ENCODE results near the gene CRISPLD2. TPM values are rescaled to one million over a fixed set of nuclear protein-coding genes. Genes with fewer than 3 reads are reported as not detected.

The CRISPLD2 gene
- total RNA-seq, 1 experiment from 2014 or later, result 0.28 TPM

DNA sequence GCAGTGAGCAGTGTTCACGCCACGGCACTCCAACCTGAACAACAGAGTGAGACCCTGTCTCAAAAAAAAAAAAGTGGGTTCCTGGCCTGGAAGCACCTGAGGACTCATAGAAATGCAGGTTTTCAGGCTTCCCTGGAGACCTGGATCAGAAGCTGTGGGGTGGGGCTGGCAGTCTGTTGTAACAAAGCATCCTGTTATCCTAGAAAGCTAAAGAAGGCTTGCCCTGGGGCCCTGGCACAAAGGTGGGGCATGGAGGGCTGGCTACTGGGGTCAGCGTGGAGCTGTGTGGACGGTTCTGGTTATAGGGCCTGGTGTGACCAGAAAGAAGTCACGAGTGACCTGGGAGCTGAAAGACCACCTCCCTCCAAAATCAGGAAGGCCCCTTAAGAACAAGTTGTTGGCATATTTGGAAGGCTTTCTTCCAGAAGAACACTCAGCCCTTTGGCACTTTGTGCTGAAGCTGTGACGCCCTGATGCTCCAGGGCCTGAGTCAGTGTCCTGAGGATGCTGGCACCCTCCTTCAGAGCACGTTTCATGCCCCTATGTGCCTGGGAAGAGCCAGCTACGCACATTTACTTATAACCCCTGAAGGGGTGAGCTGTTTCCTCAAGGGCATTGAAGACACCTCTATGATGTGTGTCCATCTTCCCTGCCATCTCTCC is 6.2 kb downstream of the CRISPLD2 start:
- CTCF ChIA-PET, result interaction anchor here (0.7 kb wide), 1 partner anchor 145 kb away, joined by 5 read pairs; no protein-coding TSS in a partner anchor
- no peak for DNase-seq (ENCODE audit: unreplicated experiment)
- Mint-ChIP-seq H3K27me3 (ENCODE audit: insufficient read depth, unreplicated experiment) (peaks cover 14% of the 10 kb centered on the region), H3K4me3 (ENCODE audit: unreplicated experiment) (no peak overlapping the region), H3K9me3 (ENCODE audit: unreplicated experiment) (no peaks in the 10 kb centered on the region), H3K36me3 (ENCODE audit: insufficient read depth, unreplicated experiment) (no peaks in the 10 kb centered on the region), H3K27ac (ENCODE audit: low read depth, unreplicated experiment) (no peak overlapping the region), H3K4me1 (ENCODE audit: insufficient read depth, unreplicated experiment) (no peaks in the 10 kb centered on the region)
- intact Hi-C loops (cut with micrococcal nuclease), result no loop called here
- no TSS peak for BruUV-seq (replicated peaks)
- POLR2A ChIA-PET, result interaction anchor here (0.6 to 1.9 kb wide), 2 partner anchors 10 to 58 kb away, joined by 4 to 8 read pairs; no protein-coding TSS in a partner anchor
- TF ChIP-seq, protein P1, sequence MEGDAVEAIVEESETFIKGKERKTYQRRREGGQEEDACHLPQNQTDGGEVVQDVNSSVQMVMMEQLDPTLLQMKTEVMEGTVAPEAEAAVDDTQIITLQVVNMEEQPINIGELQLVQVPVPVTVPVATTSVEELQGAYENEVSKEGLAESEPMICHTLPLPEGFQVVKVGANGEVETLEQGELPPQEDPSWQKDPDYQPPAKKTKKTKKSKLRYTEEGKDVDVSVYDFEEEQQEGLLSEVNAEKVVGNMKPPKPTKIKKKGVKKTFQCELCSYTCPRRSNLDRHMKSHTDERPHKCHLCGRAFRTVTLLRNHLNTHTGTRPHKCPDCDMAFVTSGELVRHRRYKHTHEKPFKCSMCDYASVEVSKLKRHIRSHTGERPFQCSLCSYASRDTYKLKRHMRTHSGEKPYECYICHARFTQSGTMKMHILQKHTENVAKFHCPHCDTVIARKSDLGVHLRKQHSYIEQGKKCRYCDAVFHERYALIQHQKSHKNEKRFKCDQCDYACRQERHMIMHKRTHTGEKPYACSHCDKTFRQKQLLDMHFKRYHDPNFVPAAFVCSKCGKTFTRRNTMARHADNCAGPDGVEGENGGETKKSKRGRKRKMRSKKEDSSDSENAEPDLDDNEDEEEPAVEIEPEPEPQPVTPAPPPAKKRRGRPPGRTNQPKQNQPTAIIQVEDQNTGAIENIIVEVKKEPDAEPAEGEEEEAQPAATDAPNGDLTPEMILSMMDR (IDR thresholded peaks at IDR 0.05; ENCODE audit: unreplicated experiment), result no peak

DNA sequence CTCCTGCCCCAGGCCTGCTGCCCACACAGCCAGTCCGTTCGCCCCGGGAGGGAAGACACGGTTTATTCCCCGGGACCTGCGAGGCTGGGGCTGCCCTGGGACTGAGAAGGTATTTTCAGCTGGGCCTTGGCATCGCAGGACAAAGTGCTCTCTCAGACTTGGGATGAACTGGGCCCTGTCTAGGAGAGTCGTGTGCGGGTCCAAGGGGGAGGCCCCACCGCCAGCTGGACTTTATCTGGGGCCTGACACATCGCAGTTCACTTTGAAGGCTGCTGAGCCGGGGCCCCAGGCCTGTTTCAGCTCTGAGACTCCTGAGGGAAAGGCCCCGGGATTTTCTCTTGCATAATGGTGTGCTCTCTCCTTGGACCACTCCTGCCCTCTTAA is 6.8 kb downstream of the CRISPLD2 start:
- H3K4me1 Mint-ChIP-seq (ENCODE audit: insufficient read depth, unreplicated experiment), result no peaks in the 10 kb centered on the region
- H3K4me3 Mint-ChIP-seq (ENCODE audit: unreplicated experiment), result no peak overlapping the region
- intact Hi-C loops (cut with micrococcal nuclease), result no loop called here
- H3K9me3 Mint-ChIP-seq (ENCODE audit: unreplicated experiment), result no peaks in the 10 kb centered on the region
- no peaks in the 10 kb centered on the region for H3K36me3 Mint-ChIP-seq (ENCODE audit: insufficient read depth, unreplicated experiment)
- no TSS peak for BruUV-seq (replicated peaks)
- DNase-seq (ENCODE audit: unreplicated experiment), result no peak
- ChIA-PET CTCF (interaction anchor here (0.7 kb wide), 1 partner anchor 145 kb away, joined by 5 read pairs; no protein-coding TSS in a partner anchor), POLR2A (interaction anchor here (1.9 kb wide), 1 partner anchor 9 kb away, joined by 8 read pairs; no protein-coding TSS in a partner anchor)
- H3K27ac Mint-ChIP-seq (ENCODE audit: low read depth, unreplicated experiment), result no peak overlapping the region
- peaks cover 9% of the 10 kb centered on the region for H3K27me3 Mint-ChIP-seq (ENCODE audit: insufficient read depth, unreplicated experiment)
- TF ChIP-seq, protein P1 (IDR thresholded peaks at IDR 0.05; ENCODE audit: unreplicated experiment), result no peak

DNA sequence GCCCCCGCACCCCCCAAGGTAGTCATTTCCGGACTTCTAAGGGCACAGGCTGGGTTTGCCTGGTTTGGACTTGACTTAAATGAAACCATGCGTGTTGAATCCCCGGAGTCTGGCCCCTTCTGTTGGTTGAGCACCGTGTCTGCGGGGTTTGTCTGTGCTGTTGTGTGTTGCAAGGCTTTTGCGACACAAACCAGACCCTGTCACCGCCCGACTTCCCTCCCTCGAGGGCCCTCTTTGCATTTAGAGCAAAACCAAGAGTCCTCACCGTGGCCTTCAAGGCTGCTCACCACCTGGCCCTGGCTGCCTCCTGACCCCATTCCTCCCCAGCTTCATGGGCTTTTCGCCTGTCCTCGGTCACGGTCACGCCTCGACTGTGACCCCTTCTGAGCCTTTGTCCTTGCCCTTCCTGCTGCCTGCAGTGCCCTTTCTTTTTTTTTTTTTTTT is 7.4 kb downstream of the CRISPLD2 start:
- Mint-ChIP-seq H3K36me3 (ENCODE audit: insufficient read depth, unreplicated experiment) (no peaks in the 10 kb centered on the region), H3K4me1 (ENCODE audit: insufficient read depth, unreplicated experiment) (peaks cover 1% of the 10 kb centered on the region), H3K27me3 (ENCODE audit: insufficient read depth, unreplicated experiment) (peaks cover 3% of the 10 kb centered on the region), H3K27ac (ENCODE audit: low read depth, unreplicated experiment) (no peak overlapping the region), H3K4me3 (ENCODE audit: unreplicated experiment) (no peak overlapping the region), H3K9me3 (ENCODE audit: unreplicated experiment) (no peaks in the 10 kb centered on the region)
- BruUV-seq (replicated peaks), result no TSS peak
- ChIA-PET CTCF (no interaction called here), POLR2A (no interaction called here)
- intact Hi-C loops (cut with micrococcal nuclease), result no loop called here
- TF ChIP-seq, protein P1 (IDR thresholded peaks at IDR 0.05; ENCODE audit: unreplicated experiment), result no peak
- DNase-seq (ENCODE audit: unreplicated experiment), result no peak

GRCh38 chr16:84827897-84828296 is 8.1 kb downstream of the CRISPLD2 start:
- Mint-ChIP-seq H3K9me3 (ENCODE audit: unreplicated experiment) (no peaks in the 10 kb centered on the region), H3K36me3 (ENCODE audit: insufficient read depth, unreplicated experiment) (no peaks in the 10 kb centered on the region), H3K4me1 (ENCODE audit: insufficient read depth, unreplicated experiment) (peaks cover 6% of the 10 kb centered on the region), H3K27me3 (ENCODE audit: insufficient read depth, unreplicated experiment) (no peaks in the 10 kb centered on the region), H3K27ac (ENCODE audit: low read depth, unreplicated experiment) (no peak overlapping the region), H3K4me3 (ENCODE audit: unreplicated experiment) (no peak overlapping the region)
- TF ChIP-seq, protein P1 (IDR thresholded peaks at IDR 0.05; ENCODE audit: unreplicated experiment), result no peak
- CTCF ChIA-PET, result no interaction called here
- BruUV-seq (replicated peaks), result no TSS peak
- POLR2A ChIA-PET, result no interaction called here
- intact Hi-C loops (cut with micrococcal nuclease), result no loop called here
- no peak for DNase-seq (ENCODE audit: unreplicated experiment)

Measured in MCF 10A (cell line).